Measurements from ENCODE around the gene HPD. TPM values are rescaled to one million over a fixed set of nuclear protein-coding genes. Genes with fewer than 3 reads are reported as not detected.

The HPD gene
- polyA plus RNA-seq, 3 donors, result 0.19 to 0.75 TPM; not detected in 1

GRCh38 chr12:121812320-121812871 is 46.3 kb downstream of the HPD start:
- H3K4me1 Mint-ChIP-seq, result peaks cover 45% of the 10 kb centered on the region
- DNase-seq, result no peak

More at GRCh38 chr12:121812320-121812871, 46.3 kb downstream of the HPD start:
- peak overlapping the region; percentile 62 to 79 for H3K27ac ChIP-seq (ENCODE audit: low read depth in 1 of 2, low read length in 2 of 2)
- H3K27me3 ChIP-seq (ENCODE audit: control insufficient read depth in 2 of 2, insufficient read depth in 2 of 2, low read length in 2 of 2), result no peaks in the 10 kb centered on the region
- Mint-ChIP-seq H3K9me3 (peaks cover 0 to 2% (median 0%) of the 10 kb centered on the region in 7 donors), H3K36me3 (peaks cover 50 to 70% of the 10 kb centered on the region in 2 donors), H3K27me3 (ENCODE audit: low read depth in 3 of 3) (peaks cover 0 to 2% (median 0%) of the 10 kb centered on the region in 3 donors), H3K27ac (peak overlapping the region; percentile 20 to 88 (median 75)), H3K4me3 (peak overlapping the region; percentile 79 to 90)
- TF ChIP-seq, protein P1, sequence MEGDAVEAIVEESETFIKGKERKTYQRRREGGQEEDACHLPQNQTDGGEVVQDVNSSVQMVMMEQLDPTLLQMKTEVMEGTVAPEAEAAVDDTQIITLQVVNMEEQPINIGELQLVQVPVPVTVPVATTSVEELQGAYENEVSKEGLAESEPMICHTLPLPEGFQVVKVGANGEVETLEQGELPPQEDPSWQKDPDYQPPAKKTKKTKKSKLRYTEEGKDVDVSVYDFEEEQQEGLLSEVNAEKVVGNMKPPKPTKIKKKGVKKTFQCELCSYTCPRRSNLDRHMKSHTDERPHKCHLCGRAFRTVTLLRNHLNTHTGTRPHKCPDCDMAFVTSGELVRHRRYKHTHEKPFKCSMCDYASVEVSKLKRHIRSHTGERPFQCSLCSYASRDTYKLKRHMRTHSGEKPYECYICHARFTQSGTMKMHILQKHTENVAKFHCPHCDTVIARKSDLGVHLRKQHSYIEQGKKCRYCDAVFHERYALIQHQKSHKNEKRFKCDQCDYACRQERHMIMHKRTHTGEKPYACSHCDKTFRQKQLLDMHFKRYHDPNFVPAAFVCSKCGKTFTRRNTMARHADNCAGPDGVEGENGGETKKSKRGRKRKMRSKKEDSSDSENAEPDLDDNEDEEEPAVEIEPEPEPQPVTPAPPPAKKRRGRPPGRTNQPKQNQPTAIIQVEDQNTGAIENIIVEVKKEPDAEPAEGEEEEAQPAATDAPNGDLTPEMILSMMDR (IDR thresholded peaks at IDR 0.05), result peak; percentile 75
- peaks cover 98% of the 10 kb centered on the region for H4K20me1 ChIP-seq (ENCODE audit: insufficient read depth, low read length)
- peak overlapping the region; percentile 66 to 89 (median 67) for H3K4me3 ChIP-seq (replicated peaks in 1 of 3; ENCODE audit: low read depth in 2 of 3, low read length in 3 of 3)
- peaks cover 67 to 70% of the 10 kb centered on the region in 2 donors for H3K36me3 ChIP-seq (replicated peaks in 1 of 2; ENCODE audit: control insufficient read depth in 1 of 2, insufficient read depth in 2 of 2, low read length in 2 of 2)
- H3K9ac ChIP-seq (ENCODE audit: insufficient read depth, low read length, poor library complexity, severe bottlenecking), result peak overlapping the region; percentile 60
- H3K9me3 ChIP-seq (replicated peaks in 1 of 2; ENCODE audit: control insufficient read depth in 1 of 2, insufficient read depth in 1 of 2, low read length in 2 of 2), result no peaks in the 10 kb centered on the region
- H3K79me2 ChIP-seq (ENCODE audit: insufficient read depth, low read length), result peaks cover 97% of the 10 kb centered on the region
- intact Hi-C loops (cut with micrococcal nuclease), result loop anchor here in 1 of 2 donors (1.0 to 5.0 kb wide), 2 partner anchors 18 to 35 kb away; no protein-coding TSS in a partner anchor
- H2AFZ ChIP-seq (ENCODE audit: insufficient read depth, low read depth, low read length, poor library complexity, severe bottlenecking), result no peak overlapping the region
- peaks cover 43 to 54% of the 10 kb centered on the region in 2 donors for H3K4me1 ChIP-seq (ENCODE audit: control insufficient read depth in 1 of 2, insufficient read depth in 2 of 2, low read length in 2 of 2)
- WGBS (ENCODE audit: insufficient coverage), result 31% methylated on average over 25 of the region's 26 CpGs
- peak overlapping the region; percentile 100 for H3K4me2 ChIP-seq (replicated peaks; ENCODE audit: extremely low read depth, low read length, poor library complexity, severe bottlenecking)
